A549 (cell line): ENCODE measurements around the gene PPP1R2C. TPM values are rescaled to one million over a fixed set of nuclear protein-coding genes. Genes with fewer than 3 reads are reported as not detected.

Source experiments
- ATAC-seq, 2 experiments: fragments of 200-7000 bp in 1 of 2; fragments of >200 bp in 1 of 2; cut with Nextera tagmentation in 1 of 2; cut with Tn5 transposase in 1 of 2; 3 replicates each; pipeline versions ENCODE4 v1.8.0 to v1.9.1; 2018 to 2020; ENCODE audit warnings: mild to moderate bottlenecking in 1 of 2, moderate library complexity in 1 of 2
- CTCF ChIA-PET: fragments of 300-600 bp; sonication (Branson Sonifier 250); formaldehyde crosslinking; extraction: SDS; loops from one replicate; lab custom pipeline; 2021; ENCODE audit warnings: antibody characterized with exemption, inconsistent platforms; lab: Yijun Ruan, JAX
- POLR2A ChIA-PET: fragments of 350-600 bp; formaldehyde crosslinking; extraction: SDS; loops from one replicate; lab custom pipeline; 2021; ENCODE audit warnings: antibody characterized with exemption, inconsistent platforms; lab: Yijun Ruan, JAX
- DNase-seq, 2 experiments: peaks; one replicate each; pipeline versions ENCODE4 v3.0.0 to v3.0.0-alpha.2; 2011 to 2016; ENCODE audit warnings: low read depth in 1 of 2, low spot score in 1 of 2
- FAIRE-seq: peaks from 2 replicates; lab custom pipeline; 2011; peaks lifted over from hg19 to GRCh38; lab: Jason Lieb, UNC
- H3K27ac ChIP-seq, 2 experiments: fragments of >200 bp; sonication (Bioruptor Twin); formaldehyde crosslinking; 3 replicates each; pipeline ENCODE4 v1.5.1; 2016 to 2017
- H3K4me1 ChIP-seq: fragments of >200 bp; sonication (Bioruptor Twin); formaldehyde crosslinking; 3 replicates; pipeline ENCODE4 v1.6.1; 2016
- H3K4me2 ChIP-seq: fragments of >200 bp; sonication (Bioruptor Twin); formaldehyde crosslinking; 3 replicates; pipeline ENCODE4 v1.6.1; 2016
- H3K4me3 ChIP-seq: fragments of >200 bp; sonication (Bioruptor Twin); formaldehyde crosslinking; 3 replicates; pipeline ENCODE4 v1.5.1; 2016
- H3K9me3 ChIP-seq: fragments of >200 bp; sonication (Bioruptor Twin); formaldehyde crosslinking; 3 replicates; pipeline ENCODE4 v1.6.1; 2016
- BHLHE40 ChIP-seq: IDR thresholded peaks from 2 replicates; pipeline ENCODE4 v1.6.1; 2012; ENCODE audit warnings: low read depth, low read length, inconsistent platforms
- CBX2 ChIP-seq: fragments of 200-600 bp; sonication (generic); IDR thresholded peaks from 2 replicates; pipeline ENCODE4 v1.6.1; 2016; ENCODE audit warnings: low read depth, mild to moderate bottlenecking, borderline replicate concordance
- CBX8 ChIP-seq: fragments of 200-600 bp; sonication (generic); IDR thresholded peaks from 2 replicates; pipeline ENCODE4 v1.6.1; 2016
- CHD4 ChIP-seq: fragments of 200-600 bp; sonication (generic); IDR thresholded peaks from 2 replicates; pipeline ENCODE4 v1.6.1; 2016; ENCODE audit warnings: antibody characterized with exemption, mild to moderate bottlenecking, borderline replicate concordance
- E2F6 ChIP-seq: IDR thresholded peaks from 2 replicates; pipeline ENCODE4 v1.6.1; 2012; ENCODE audit warnings: low read depth, borderline replicate concordance
- EHF ChIP-seq: fragments of 250-450 bp; sonication (Bioruptor Pico); IDR thresholded peaks from 2 replicates; pipeline ENCODE4 v1.5.0; 2020; ENCODE audit warnings: mild to moderate bottlenecking
- EHMT2 ChIP-seq: fragments of 200-600 bp; sonication (generic); IDR thresholded peaks from 2 replicates; pipeline ENCODE4 v1.6.1; 2016; ENCODE audit warnings: antibody characterized with exemption, low read depth, mild to moderate bottlenecking, moderate library complexity
- EP300 ChIP-seq, 2 experiments: fragments of >200 bp; sonication (Bioruptor Twin); formaldehyde crosslinking; IDR thresholded peaks; 2 replicates in 1 of 2; 3 replicates in 1 of 2; pipeline ENCODE4 v1.6.1; 2016 to 2017
- ESRRA ChIP-seq: fragments of 150-350 bp; IDR thresholded peaks from 2 replicates; pipeline ENCODE4 v1.6.1; 2014; ENCODE audit warnings: mild to moderate bottlenecking, low read length, borderline replicate concordance
- FOSB ChIP-seq: fragments of 250-450 bp; sonication (Bioruptor Pico); IDR thresholded peaks from 2 replicates; pipeline ENCODE4 v1.5.0; 2020; ENCODE audit warnings: mild to moderate bottlenecking, moderate library complexity
- FOSL2 ChIP-seq, 2 experiments: fragments of 450-650 bp in 1 of 2; fragments of >200 bp in 1 of 2; sonication (Bioruptor Twin) in 1 of 2; formaldehyde crosslinking; IDR thresholded peaks; 2 replicates each; pipeline versions ENCODE4 v1.5.0 to v1.6.1; 2016 to 2020; ENCODE audit warnings: mild to moderate bottlenecking in 1 of 2, moderate library complexity in 1 of 2
- HES2 ChIP-seq: fragments of >200 bp; sonication (Bioruptor Twin); formaldehyde crosslinking; IDR thresholded peaks from 2 replicates; pipeline ENCODE4 v1.6.1; 2016
- HEYL ChIP-seq: fragments of 250-450 bp; sonication (Bioruptor Pico); IDR thresholded peaks from 2 replicates; pipeline ENCODE4 v1.8.0; 2021; ENCODE audit warnings: mild to moderate bottlenecking, moderate library complexity
- HMGXB4 ChIP-seq: fragments of 250-450 bp; sonication (Bioruptor Pico); IDR thresholded peaks from 2 replicates; pipeline ENCODE4 v1.5.0; 2021; ENCODE audit warnings: mild to moderate bottlenecking, moderate library complexity, borderline replicate concordance
- HOXB13 ChIP-seq: fragments of 250-450 bp; sonication (Bioruptor Pico); IDR thresholded peaks from 2 replicates; pipeline ENCODE4 v1.5.0; 2020; ENCODE audit warnings: low read depth, mild to moderate bottlenecking, moderate library complexity
- HOXB5 ChIP-seq: fragments of 250-450 bp; sonication (Bioruptor Pico); IDR thresholded peaks from 2 replicates; pipeline ENCODE4 v1.5.0; 2020; ENCODE audit warnings: mild to moderate bottlenecking, moderate library complexity
- NFE2L2 ChIP-seq: fragments of 150-350 bp; conservative IDR thresholded peaks from 2 replicates; pipeline ENCODE4 v1.6.1; 2014; ENCODE audit warnings: low read length
- NPAS2 ChIP-seq: fragments of 250-450 bp; sonication (Bioruptor Pico); IDR thresholded peaks from 2 replicates; pipeline ENCODE4 v1.8.0; 2022; ENCODE audit warnings: mild to moderate bottlenecking, moderate library complexity, borderline replicate concordance
- NR3C1 ChIP-seq: fragments of >200 bp; sonication (Bioruptor Twin); formaldehyde crosslinking; IDR thresholded peaks from 3 replicates; pipeline ENCODE4 v1.6.1; 2017
- PHF8 ChIP-seq: fragments of 200-600 bp; sonication (generic); IDR thresholded peaks from 2 replicates; pipeline ENCODE4 v1.6.1; 2016; ENCODE audit warnings: low read depth, mild to moderate bottlenecking, antibody characterized with exemption, moderate library complexity, borderline replicate concordance
- POLR2A ChIP-seq: IDR thresholded peaks from 2 replicates; pipeline ENCODE4 v1.6.1; 2012; ENCODE audit warnings: mild to moderate bottlenecking, low read length
- POLR2AphosphoS2 ChIP-seq: conservative IDR thresholded peaks from 2 replicates; pipeline ENCODE4 v1.6.1; 2012; ENCODE audit warnings: low read length, improper control_type of control experiment, inconsistent platforms
- RFX5 ChIP-seq: fragments of 450-650 bp; IDR thresholded peaks from 2 replicates; pipeline ENCODE4 v1.7.1; 2014; ENCODE audit warnings: antibody characterized with exemption, mild to moderate bottlenecking, moderate library complexity
- RNF2 ChIP-seq: fragments of 200-600 bp; sonication (generic); IDR thresholded peaks from 2 replicates; pipeline ENCODE4 v1.6.1; 2016; ENCODE audit warnings: low read depth, mild to moderate bottlenecking, antibody characterized with exemption, moderate library complexity, borderline replicate concordance
- SREBF2 ChIP-seq: fragments of 450-650 bp; IDR thresholded peaks from 2 replicates; pipeline ENCODE4 v1.6.1; 2014; ENCODE audit warnings: mild to moderate bottlenecking, moderate library complexity
- TP53 ChIP-seq: fragments of 250-450 bp; sonication (Bioruptor Pico); IDR thresholded peaks from 2 replicates; pipeline ENCODE4 v1.5.0; 2021; ENCODE audit warnings: mild to moderate bottlenecking, moderate library complexity
- ZSCAN20 ChIP-seq: fragments of 250-450 bp; sonication (Bioruptor Pico); IDR thresholded peaks from 2 replicates; pipeline ENCODE4 v1.8.0; 2022; ENCODE audit warnings: mild to moderate bottlenecking, moderate library complexity
- WGBS: methylation state at CpG from one replicate; pipeline ENCODE4 v1.1.6; 2017; ENCODE audit errors: missing lambda C conversion rate; 5-methylcytosine and 5-hydroxymethylcytosine counted together
- polyA plus RNA-seq, 4 experiments: library from polyadenylated mRNA; depleted of rRNA in 3 of 4; stranded (reverse); fragments of >200 nt; fragmentation: RNase III in 1 of 4; extraction: RNeasy Plus Mini Kit Qiagen cat#74134 plus additional on column Dnase treatment in 1 of 4; gene quantifications; 2 replicates in 3 of 4; 3 replicates in 1 of 4; pipeline ENCODE4 v1.2.3, GENCODE V29; 2011 to 2017

Gene PPP1R2C
- polyA plus RNA-seq, 2 of the 4 experiments (the other 2 are of a cell fraction) = not detected

GRCh38 chrX:42755815-42756214 lies 22.1 kb downstream of the PPP1R2C start:
- Histone ChIP-seq H3K4me2 (no peak overlapping the region), H3K27ac (no peak overlapping the region)

GRCh38 chrX:42754603-42755002 lies 23.4 kb downstream of the PPP1R2C start:
- ATAC-seq (no peak), FAIRE-seq (no peak), DNase-seq (no peak)
- Histone ChIP-seq H3K4me1 (no peaks in the 10 kb centered on the region), H3K4me3 (no peak overlapping the region), H3K9me3 (no peaks in the 10 kb centered on the region), H3K4me2 (no peak overlapping the region), H3K27ac (no peak overlapping the region)
- 13% methylated on average over 2 of the region's 2 CpGs for WGBS
- TF ChIP-seq BHLHE40 = no peak
- no peak for TF ChIP-seq RFX5
- TF ChIP-seq POLR2AphosphoS2 = no peak
- no peak for TF ChIP-seq ZSCAN20 (CRISPR knock-in tag)
- TF ChIP-seq EP300 (IDR thresholded peaks at IDR 0.05) = no peak
- TF ChIP-seq PHF8 = no peak
- no peak for TF ChIP-seq NPAS2
- no peak for TF ChIP-seq SREBF2
- TF ChIP-seq FOSL2 (IDR thresholded peaks at IDR 0.05) = no peak
- no peak for TF ChIP-seq FOSL2 (CRISPR knock-in tag; IDR thresholded peaks at IDR 0.05)
- no peak for TF ChIP-seq HOXB13 (CRISPR knock-in tag)
- CTCF ChIA-PET = no interaction called here
- POLR2A ChIA-PET = no interaction called here

More at GRCh38 chrX:42755815-42756214, 22.1 kb downstream of the PPP1R2C start:
- TF ChIP-seq EHMT2 (no peak), HMGXB4 (no peak), HEYL (no peak), CBX8 (no peak), NFE2L2 (no peak), HOXB5 (CRISPR knock-in tag) (no peak), FOSB (CRISPR knock-in tag) (no peak), CBX2 (no peak), ESRRA (no peak), EP300 (IDR thresholded peaks at IDR 0.05) (no peak), CHD4 (no peak), POLR2A (no peak), TP53 (CRISPR knock-in tag) (no peak), EHF (CRISPR knock-in tag) (no peak), RNF2 (no peak), E2F6 (no peak), HES2 (no peak), NR3C1 (no peak)
- no peak for ATAC-seq
- FAIRE-seq = no peak
- 17% methylated on average over 5 of the region's 6 CpGs for WGBS
- POLR2A ChIA-PET = no interaction called here
- H3K4me1 ChIP-seq = no peaks in the 10 kb centered on the region
- DNase-seq = peak in 1 of 2 experiments; percentile 1
- H3K4me3 ChIP-seq = no peak overlapping the region
- CTCF ChIA-PET = no interaction called here
- no peaks in the 10 kb centered on the region for H3K9me3 ChIP-seq
